GM19193 (cell line): ENCODE data around the gene ABCC4.

Experiments
- POLR2A ChIP-seq: IDR thresholded peaks from 4 replicates; pipeline ENCODE4 v1.6.1; 2011; ENCODE audit not compliant: insufficient read depth, insufficient read length; ENCODE audit errors: extremely low read depth

ABCC4 gene

GRCh38 chr13:95301183-95301967 is at the start of gene ABCC4:
Gene ABCC4 (minus strand): TSS chr13:95301451. CDS start chr13:95301314, 137 bp downstream.
- peak; percentile 47 for TF ChIP-seq POLR2A

GRCh38 chr13:95349267-95349666 is 48.0 kb upstream of the ABCC4 start:
- TF ChIP-seq POLR2A: no peak

GRCh38 chr13:95343944-95344343 is 42.7 kb upstream of the ABCC4 start:
- TF ChIP-seq POLR2A: no peak

GRCh38 chr13:95341441-95341840 is 40.2 kb upstream of the ABCC4 start:
- no peak for TF ChIP-seq POLR2A

- no peak for TF ChIP-seq POLR2A
These were observed 37.7 kb upstream of the ABCC4 start for GRCh38 chr13:95338905-95339304.

GRCh38 chr13:95337597-95337996 is 36.3 kb upstream of the ABCC4 start:
- TF ChIP-seq POLR2A: no peak

GRCh38 chr13:95335667-95336066 is 34.4 kb upstream of the ABCC4 start:
- TF ChIP-seq POLR2A: no peak

- no peak for TF ChIP-seq POLR2A
These were observed 27.1 kb upstream of the ABCC4 start for GRCh38 chr13:95328386-95328785.

- no peak for TF ChIP-seq POLR2A
These were observed 25.9 kb upstream of the ABCC4 start for GRCh38 chr13:95327190-95327589.

GRCh38 chr13:95326695-95327094 is 25.4 kb upstream of the ABCC4 start:
- no peak for TF ChIP-seq POLR2A

- TF ChIP-seq POLR2A: no peak
These were observed 24.2 kb upstream of the ABCC4 start for GRCh38 chr13:95325485-95325884.

GRCh38 chr13:95323930-95324662 is 22.8 kb upstream of the ABCC4 start:
- TF ChIP-seq POLR2A: no peak

- no peak for TF ChIP-seq POLR2A
These were observed 18.5 kb upstream of the ABCC4 start for GRCh38 chr13:95319551-95320274.

GRCh38 chr13:95317039-95317989 is 16.1 kb upstream of the ABCC4 start:
- no peak for TF ChIP-seq POLR2A
